NCI-H446 treated with DMSO at 0.1 percent for 48 hours (cell line): ENCODE results near the gene ITPA.
A peak's percentile ranks its signal among the peaks of the same experiment; 100 is the strongest.

ENCODE experiments used
- DNase-seq: peaks from one replicate; lab custom pipeline; 2025; lab: John Stamatoyannopoulos, UW

The ITPA gene

GRCh38 chr20:3209257-3209945 lies at the start of gene ITPA:
Gene ITPA (plus strand): TSS chr20:3209498. CDS start chr20:3209552, 54 bp downstream.
- no peak for DNase-seq

DNA sequence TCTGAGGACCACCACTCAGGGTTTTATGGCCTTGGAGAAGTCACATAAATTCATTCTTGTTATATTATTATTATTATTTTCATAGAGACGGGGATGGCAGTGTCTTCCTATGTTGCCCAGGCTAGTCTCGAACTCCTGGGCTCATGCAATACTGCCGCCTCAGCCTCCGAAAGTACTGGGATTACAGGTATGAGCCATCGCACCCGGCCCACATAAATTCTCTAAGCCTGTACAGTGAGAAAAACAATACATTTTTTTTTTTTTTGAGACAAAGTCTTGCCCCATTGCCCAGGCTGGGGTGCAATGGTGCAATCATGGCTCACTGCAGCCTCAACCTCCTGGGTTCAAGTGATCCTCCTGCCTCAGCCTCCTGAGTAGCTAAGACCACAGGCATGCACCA lies 48.9 kb upstream of the ITPA start:
- no peak for DNase-seq

DNA sequence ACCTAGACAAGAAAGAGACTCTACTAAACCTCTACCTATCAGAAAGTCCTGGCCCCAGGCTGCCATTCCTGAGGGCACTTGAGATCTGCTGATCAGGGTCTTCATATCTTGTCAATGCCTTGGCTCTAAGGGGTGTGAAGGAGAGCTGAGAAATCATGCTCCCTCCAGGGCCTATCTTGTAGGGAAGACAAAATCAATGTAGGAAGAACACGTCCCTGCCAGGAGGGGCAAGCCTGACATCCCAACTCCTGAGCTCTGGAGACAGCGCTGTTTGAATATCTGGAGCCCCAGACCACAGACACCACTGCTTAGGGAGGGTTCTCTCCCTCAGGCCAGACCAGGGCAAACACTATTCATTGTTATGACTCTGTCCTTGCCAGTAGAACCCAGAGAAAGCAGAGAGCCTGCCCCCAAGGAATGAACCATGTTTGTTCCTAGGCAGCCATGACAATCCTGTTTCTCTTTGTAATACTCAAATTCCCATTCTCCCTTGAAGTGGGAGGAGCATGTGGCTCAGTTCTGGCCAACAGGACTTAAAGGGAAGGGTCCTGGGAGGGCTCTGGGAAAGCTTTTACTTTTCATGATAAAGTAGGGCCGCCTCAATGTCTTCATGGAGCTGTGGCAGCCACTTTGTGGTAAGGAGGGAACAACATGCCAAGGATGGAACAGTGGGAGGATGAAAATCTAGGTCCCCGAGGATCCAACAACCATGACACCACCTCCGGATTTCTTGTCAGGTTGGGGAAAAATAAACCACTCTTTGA lies 47.8 kb upstream of the ITPA start:
- DNase-seq: no peak

GRCh38 chr20:3162080-3162611 lies 47.2 kb upstream of the ITPA start:
- peak; percentile 47 for DNase-seq

DNA sequence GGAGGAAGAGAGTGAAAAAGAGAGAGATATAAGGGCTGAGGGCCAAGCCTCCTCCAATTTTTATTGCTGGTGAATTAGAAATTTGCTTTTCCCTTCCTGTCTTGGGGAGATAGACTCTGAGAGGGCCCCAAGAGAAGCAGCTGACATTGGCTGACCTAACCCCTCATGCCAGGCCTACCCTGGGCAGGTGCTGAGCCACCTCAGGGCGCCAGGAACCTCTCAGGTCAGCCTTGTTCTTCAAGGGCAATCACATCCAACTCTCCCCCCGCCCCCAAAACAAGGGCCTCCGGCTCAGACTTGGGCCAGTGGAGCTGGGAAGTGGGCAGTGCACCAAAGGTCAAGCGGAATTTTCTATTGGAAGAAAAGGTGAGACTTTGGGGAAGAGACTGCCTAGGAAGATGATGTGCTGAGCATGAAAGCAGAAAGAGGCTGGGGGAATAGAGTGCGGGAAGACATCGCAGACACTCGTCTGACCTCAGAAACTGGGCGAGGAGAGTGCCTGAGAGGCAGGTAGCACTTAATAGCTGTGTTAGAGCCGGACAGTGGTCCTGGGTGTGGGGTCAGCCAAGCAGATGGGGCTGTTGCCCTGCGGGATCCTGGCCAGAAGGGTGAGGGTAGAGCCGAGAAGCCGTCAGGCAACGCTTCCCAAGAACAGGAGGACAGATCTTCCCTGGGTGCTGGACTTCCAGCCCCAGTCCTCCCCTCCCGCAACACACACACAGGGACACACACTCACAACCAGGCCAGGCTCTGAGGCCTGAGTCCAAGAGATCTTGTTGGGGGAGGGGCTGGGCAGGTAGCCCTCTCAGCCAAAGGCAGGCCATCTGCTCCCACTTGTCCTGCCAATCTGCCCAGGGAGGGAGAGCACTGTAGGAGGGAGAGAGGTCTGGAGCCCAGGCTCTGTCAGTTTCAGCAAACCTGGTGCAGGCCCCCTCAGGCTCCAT lies 45.9 kb upstream of the ITPA start:
- peak; percentile 73 for DNase-seq

GRCh38 chr20:3164043-3164762 lies 45.1 kb upstream of the ITPA start:
- no peak for DNase-seq

DNA sequence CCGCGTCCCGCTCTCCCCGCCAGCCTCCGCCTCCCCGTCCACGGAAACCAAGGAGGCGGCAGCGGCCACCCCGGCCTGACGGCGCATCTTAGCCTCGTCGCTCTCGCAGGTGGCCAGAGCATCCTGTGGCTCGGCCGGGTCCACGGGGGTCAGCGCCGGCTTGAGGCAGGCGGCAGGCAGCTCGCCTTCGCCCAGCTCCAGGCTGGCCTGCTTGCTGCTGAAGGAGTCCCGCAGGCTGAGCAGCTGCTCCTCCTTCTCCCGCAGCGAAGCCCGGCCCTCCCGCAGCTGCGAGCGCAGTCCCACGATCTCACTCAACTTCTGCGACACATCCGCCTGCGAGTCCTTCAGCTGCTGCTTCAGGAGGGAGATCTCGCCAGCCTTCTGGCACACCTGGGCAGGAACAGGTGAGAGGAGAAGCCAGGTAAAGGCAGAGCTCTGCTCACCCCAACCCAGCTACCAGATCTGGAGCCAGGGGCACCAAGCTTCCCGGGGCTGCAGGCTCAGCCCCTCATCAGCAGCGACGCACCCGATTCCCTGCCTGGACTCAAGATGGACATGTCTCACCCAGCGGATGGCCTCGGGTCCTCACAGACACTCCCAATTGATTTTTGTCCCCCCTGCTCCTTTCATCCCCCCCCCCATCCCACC lies 44.4 kb upstream of the ITPA start:
- DNase-seq: no peak

GRCh38 chr20:3165473-3166337 lies 43.6 kb upstream of the ITPA start:
- no peak for DNase-seq

DNA sequence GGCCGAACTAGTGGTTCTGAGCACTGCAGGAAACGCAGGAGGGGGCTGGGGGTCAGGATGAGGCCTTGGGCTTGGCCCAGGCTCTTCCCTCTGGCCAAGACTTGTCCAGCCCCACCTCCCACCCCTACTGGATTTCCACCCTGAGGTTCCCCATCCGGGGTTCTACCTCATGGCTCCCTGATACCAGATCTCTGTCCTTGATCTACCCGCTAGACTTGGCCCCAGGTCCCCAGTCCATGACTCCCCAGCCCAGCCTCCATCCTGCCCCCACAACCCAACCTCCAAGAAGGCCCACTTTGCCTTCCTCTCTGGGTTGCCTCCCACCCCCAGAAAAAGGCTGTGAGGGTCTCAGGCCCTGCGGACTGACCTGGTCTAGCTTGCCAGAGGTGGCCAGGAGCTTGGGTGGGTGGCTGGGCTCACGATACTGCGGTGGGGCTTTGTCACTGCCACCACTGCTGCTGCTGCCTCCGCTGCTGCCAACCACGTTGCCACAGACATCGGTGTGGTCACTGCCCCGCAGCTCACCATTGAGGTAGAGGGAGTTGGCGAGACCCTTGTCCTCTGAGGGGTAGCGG lies 42.9 kb upstream of the ITPA start:
- DNase-seq: no peak

DNA sequence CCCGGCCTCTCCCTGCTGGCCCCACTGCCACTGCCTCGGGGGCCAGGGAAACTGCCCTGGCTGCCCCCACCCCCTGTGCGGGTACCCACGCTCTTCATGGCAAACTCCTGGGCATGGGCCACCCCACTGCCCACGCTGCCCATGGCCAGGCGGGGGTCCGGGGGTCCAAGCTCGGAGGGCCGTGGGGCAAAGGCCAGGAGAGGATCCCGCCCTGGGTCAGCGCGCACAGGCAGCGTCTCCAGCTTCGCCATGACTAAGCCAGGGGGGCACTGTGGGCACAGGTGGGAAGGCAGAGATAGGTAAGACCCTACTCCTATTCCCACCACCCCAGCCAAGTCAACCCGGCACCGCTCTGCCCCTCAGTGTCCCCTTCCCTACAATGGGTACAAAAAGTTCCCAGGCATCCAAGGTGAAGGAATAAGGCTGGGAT lies 42.4 kb upstream of the ITPA start:
- no peak for DNase-seq

GRCh38 chr20:3167738-3168078 lies 41.6 kb upstream of the ITPA start:
- DNase-seq: no peak

DNA sequence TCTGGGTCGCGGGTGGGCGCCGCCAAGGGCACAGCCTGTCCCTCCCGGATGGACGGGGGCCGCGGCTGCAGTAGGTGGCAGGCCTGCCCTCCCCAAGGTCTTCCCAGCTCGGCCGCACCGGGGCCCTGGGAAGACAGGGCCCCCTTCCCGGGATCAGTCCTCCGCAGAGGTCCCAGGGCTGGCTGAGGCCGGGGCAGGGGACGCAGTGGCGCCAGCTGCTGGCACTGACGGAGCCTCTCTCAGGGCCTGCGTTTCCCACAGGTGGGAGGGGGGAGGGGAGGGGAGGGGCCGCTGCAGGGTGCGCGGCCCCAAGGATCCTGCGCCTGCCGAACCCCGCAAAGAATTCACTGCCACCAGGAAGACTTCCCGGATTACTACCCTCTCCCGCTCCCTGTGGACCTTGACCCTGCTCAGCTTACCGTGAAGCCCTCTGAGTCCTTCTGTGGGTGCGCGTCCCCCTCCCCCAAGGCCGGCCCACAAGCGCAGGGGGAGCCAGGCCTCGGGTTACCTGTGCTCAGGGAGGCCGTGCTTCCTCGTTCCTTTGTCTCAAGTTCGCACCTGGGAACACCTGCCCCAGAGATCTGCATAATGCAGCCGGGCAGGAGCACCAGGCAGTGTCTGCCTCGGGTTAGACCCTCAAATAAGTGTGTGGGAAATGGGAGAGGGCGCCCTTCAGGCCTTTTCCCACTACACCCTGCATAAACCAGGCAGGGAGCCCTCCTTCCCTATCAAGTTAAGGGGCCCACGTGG lies 41.0 kb upstream of the ITPA start:
- no peak for DNase-seq

- no peak for DNase-seq
These were observed 40.3 kb upstream of the ITPA start for GRCh38 chr20:3168829-3169590.

DNA sequence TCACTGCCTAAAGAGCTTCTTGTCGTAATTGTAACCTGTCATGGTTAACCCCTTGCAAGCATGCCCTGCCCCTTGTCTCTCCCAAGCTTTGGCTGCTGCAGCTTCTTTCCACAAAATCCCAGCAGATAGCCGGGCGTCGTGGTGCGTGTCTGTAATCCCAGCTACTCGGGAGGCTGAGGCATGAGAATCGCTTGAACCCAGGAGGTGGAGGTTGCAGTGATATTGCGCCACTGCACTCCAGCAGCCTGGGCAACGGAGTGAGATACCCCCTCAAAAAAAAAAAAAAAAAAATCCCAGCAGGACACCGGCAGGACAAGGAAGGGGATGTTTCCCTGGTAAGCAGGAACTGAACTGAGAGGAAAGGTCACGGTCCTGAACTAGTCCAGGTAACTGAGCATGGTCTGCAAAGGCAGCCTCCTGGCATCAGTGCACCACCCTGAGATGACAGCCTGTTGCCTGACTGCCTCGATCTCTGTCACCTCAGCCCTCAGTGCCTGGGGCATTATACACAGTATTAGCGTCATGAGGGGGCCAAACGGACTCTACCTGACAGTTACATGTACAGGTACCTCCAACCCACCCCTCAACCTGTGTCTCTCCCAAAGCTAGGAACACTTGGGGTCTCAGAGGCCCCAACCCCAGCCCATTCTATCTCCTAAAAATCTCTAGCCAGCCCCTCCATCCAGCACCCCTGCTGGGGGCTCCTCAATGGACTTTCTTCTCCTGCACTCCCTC lies 37.7 kb upstream of the ITPA start:
- no peak for DNase-seq

DNA sequence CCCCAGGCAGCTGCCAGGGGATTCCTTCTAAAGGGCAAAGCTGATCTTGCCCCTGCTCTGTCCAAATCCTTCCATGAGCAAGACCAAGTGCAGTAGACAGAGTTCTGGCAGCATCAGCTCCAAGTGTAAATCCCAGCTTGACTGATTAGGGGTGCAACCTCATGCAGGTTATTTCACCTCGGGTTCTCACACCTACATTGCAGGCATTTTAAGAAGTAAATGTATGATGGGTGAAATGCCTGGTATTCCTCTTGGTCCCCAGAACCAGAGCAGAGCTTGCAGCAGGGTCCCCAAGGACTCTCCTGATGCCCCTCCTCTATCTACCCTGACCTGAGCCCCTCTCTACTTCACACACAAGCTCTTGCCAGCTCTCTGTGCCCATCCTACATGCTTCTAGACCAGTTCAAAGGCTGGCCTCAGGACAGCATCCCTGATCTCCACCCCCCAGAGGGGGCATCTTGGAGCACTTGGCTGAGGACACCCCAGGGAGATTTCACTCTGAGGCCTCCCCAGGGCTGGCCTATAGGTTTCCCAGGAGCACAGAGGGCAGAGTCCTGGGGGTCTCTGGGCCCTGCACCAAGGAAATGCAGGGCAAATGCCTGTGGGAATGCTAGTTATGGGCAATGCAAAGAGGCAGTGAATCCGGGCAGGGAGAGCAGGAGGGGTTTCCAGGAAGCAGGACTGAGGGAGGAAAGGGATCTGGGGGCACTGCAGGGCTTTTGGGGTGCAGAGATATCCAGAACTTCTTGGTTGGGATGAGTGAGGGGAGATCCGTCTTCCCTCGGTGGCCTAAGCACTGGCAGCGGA lies 37.0 kb upstream of the ITPA start:
- DNase-seq: no peak

DNA sequence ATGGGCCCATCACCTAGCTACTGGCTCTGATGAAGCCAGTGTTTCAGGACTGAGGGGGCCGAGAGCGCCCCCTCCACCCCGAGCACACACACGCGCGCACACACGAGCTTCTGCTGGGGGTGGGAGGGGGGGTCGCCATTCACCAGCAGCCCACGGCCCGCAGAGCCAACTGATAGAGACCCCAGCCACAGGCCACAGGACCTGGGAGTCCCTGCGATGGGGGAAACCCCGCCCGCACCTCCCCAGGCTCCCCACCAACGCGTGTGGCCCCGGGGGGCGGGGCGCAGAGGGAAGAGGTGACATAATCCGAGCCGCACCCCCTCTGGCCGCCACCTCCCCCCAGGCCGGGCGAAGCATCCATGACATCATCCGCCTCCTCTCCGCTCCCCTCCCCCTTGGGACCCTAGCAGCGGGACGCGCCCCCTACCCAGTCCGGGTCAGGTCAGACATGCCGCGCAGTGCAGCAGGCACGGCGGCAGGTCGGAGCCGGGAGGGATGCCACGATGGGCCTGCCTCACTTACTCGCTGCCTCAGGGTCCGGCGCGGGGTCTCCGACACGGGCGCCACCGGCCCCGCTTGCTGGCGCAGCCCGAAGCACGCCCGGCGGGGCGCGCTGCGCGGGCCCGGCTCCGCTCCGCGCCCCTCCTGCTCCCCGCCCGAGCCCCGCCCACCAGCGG lies 36.2 kb upstream of the ITPA start, which contains the start of gene LZTS3:
LZTS3 (minus strand) TSS at position 617 of the 677 bp plus-strand sequence. CDS start 6,386 bp downstream, outside the sequence.
- peak; percentile 62 for DNase-seq
